HG03439 (cell line): ENCODE measurements around the gene PRG3.
A peak's percentile ranks its signal among the peaks of the same experiment; 100 is the strongest.
"Not testable (repeated sequence)": the region's sequence is repeated elsewhere in the genome, so short reads cannot be mapped to it uniquely, and the experiment has no call there.

Source experiments
- ATAC-seq: cut with Tn5 transposase; IDR thresholded peaks from one replicate; pipeline ENCODE4 v1.9.1; 2021; ENCODE audit warnings: mild to moderate bottlenecking, moderate library complexity; ENCODE audit not compliant: unreplicated experiment

The PRG3 gene

DNA sequence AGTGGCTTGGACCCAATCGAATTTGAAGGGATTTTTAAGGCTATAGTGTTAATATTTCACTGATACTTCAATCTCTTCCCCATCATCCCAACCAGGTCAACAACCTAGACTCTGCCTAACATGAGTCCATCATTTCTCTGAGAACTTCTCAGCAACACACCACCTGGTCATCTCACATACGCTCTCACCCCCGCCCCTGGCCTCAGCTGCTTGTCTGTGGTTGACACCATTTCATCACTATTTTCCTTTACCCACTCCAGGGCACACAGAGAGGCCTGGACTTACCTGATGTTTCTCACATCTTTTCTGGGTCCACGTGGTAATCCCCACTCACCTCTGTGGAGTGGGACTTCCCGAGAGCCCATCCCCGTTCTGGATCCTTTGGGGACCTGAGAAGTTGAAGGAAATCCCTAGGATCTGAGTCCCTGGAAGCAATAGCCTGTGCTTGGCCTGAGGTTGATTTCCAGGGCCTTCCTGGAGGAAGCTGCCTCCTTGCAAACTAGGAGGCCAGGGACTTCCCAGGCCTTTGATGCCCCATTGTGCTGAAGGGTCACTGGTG lies 39.6 kb downstream of the PRG3 start:
- no peak for ATAC-seq

DNA sequence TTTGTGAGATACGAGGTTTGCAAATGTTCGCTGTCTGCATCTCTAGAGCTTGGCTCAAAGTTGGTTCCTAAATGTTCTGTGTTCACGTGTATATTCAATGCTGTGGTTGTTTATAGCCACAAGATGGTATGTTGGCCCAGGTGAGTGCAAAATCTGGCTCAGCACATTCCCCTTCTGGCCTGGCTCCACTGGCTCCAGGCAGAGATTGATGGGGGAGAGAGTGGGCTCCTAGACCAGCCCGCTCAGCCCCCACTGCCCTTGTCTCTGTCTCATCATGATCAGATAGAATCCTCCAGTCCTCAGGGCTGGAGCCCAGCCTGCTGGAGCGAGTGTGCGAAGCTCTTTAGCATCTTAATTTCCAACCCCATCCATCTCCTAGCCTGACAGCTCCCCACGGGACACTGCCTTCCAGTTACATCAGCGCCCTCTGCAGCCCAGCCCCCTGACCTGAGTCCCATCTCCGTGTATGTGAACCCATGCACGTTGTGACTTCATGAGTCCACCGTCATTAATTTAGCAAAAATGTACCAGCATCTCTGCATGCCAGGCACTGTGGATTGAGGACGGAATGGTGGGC lies 40.8 kb downstream of the PRG3 start:
- ATAC-seq = no peak

DNA sequence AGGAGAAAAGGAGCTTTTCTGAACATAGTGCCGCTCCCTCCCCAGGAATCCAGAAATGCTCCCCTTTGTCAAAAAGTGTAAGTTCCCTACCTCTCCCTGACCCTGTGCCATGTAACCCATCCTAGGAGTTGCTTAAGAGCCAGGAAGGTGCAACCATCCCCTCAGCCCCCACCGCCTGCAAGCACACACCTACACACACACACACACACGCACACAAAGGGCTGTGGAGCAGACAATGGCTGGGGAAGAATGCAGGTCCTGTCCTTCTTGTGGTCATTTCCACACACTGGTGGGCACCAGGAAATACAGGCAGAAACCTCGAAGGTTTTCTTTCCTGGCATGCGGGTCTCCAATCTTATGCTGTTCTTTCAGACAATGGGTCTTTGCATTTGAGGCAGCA lies 41.6 kb downstream of the PRG3 start:
- no peak for ATAC-seq

DNA sequence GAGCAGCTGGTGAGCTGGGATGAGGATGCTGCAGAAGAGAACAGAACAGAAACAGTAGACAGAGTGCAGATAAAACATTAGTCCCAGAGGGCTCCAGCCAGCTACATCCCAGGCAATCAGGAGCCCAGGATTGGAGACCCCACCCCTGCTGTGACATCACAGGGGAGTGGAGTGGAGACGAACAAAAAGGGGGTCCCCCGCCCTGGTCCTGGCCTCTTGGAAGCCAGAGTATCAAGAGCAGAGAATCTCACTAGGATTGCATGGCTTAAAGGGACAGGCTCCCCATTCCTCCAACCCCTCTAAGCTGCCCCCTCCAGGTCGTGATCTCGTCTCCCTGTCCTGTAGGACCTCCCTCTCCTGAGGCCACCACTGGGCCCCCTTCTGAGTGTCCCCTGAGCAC lies 42.8 kb downstream of the PRG3 start, which contains the start of gene P2RX3:
P2RX3 (plus strand) TSS at position 211 of the 400 bp plus-strand sequence. CDS start 199 bp downstream, outside the sequence.
- no peak for ATAC-seq

DNA sequence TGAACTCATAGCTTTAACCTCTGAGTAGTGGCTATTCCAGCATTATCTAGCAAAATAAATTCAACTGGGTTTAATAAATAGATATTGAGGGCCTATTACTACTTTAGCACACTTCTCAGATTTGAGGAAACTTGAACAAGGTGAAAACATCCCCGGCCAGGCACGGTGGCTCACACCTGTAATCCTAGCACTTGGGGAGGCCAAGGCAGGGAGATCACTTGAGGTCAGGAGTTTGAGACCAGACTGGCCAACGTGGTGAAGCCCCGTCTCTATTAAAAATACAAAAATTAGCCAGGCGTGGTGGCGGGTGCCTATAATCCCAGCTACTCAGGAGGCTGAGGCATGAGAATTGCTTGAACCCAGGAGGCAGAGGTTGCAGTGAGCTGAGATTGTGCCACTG lies 44.1 kb downstream of the PRG3 start:
- not testable (repeated sequence) for ATAC-seq

DNA sequence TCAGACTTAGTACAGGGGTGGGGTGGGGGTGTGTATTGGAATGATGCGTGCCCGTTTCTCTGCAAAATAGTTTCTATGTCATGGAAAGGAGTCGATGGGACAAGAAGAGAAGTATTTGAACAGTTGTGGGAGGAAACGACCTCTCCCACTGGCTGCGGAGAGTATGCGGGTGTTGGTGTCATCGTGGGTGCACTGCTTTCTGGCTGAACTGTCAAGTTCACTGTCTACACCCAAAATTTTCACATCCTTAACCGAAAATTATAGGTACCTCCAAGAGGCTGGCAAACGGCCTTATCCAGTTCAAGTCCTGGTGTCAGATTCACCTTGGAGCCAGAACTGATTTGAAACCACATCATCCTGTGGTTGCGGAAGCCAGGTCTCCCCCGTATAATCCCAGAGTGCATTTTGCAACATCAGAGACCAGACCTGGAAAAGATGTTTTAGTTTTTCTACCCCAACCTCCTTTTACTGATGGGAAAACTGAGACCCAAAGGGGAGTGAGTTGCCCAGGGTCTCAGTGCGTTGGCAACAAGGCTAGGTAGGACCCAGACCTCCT lies 44.8 kb downstream of the PRG3 start:
- no peak for ATAC-seq

DNA sequence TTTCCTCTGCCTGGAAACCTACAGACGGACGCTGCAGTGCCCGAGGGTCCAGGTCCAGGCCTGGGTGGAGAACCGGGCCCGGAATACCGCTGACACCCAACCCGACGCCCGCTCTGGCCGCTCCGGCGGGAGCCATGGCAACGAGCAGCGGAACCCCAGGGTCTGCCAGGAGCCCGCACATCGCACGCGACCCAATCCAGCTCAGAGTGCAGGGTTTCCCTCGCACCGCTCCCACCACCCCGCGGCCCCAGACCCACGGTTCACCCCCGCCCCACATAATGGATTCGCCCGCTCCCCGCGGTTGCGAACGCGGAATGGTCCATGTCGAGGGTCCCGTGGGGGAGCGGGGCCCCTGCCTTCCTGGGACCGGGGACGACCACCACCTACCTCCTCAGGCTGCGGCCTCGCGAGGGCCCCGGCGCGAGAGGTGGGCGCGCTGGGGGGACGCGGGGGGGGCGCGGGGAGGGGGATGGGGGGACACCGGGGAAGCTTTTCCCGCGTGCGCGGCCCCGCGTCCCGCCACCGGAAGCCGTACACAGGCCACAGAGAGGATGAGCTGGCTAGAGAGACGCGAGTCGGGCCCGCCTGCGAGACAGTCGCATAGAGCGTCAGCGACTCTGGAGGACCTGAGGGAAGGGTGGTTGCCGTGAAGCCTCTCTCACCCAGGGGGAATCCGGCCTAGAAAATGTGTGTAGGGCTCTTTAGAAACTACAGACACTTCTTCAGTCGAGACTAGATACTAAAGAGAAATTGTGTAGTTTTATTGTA lies 45.4 kb downstream of the PRG3 start, which contains the start of gene SSRP1:
SSRP1 (minus strand) TSS at position 550 of the 768 bp plus-strand sequence. CDS start 771 bp downstream, outside the sequence.
- ATAC-seq = peak; percentile 99

DNA sequence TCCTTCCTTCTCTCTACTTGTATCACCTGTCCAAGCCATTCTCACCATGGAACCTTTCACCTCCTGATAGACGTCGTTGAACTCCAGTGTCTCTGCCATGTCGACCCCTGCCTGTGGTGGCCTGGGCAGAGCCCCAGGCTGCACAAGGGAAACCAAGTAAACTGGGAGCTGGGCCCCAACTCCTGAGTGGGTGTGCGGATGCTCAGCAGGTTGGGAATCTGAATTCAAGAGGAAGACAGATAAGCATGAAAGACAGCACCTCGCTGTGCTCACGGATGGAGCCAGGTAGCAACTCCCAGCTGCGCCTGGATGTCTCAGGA lies 46.0 kb downstream of the PRG3 start:
- ATAC-seq = no peak

DNA sequence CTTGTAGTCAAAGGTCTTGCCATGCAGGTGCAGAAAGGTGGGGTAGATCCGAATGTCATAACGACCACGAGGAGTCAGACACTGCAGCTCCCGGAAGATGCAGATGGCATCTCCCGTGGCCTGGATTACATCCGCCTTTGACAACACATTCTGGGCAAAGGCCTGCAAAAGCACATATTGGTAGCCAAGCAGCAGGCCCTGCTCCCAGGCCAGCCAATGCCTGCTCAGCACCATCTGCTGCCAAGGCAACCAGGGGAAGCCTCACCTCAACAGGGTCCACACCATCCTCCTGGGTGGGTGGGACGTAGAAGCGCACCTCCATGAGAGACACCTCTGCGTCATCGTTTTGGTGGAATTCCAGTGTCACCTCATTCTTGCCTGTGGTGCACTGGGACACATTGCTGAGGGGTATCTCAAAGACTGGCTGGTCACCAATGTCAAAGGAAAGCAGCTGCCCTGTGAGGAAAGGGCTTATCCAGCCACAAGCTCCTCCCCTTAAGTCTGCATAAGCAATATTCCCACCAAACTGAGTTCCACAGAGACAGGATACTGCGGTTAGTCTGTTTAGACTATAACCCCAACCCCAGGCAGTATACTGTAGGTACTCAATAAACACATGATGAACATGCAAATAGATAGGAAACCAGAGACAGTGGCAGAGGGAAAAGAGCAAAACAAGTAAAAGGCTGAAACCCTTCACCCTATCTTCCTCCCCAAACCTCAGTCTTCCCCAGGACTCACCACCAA lies 48.1 kb downstream of the PRG3 start:
- ATAC-seq = no peak

DNA sequence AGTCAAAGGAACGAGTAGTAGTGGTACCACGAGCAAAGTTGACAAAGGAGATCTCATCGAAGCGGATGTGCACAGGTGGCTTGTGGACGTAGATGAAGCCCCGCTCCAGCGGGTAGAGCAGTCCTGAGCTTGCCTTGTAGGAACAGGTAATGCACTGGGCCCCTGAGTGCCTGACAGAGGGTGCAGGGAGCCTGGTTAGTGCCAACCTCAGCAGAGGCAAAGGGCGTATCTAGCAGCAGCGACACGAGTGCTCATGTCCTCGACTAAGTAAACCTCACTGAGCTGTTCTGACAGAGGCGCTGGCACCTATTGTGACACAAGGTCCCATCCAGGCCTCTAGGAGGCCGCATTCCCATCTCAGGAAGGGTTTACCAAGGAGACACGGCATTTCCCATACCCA lies 49.2 kb downstream of the PRG3 start:
- no peak for ATAC-seq

DNA sequence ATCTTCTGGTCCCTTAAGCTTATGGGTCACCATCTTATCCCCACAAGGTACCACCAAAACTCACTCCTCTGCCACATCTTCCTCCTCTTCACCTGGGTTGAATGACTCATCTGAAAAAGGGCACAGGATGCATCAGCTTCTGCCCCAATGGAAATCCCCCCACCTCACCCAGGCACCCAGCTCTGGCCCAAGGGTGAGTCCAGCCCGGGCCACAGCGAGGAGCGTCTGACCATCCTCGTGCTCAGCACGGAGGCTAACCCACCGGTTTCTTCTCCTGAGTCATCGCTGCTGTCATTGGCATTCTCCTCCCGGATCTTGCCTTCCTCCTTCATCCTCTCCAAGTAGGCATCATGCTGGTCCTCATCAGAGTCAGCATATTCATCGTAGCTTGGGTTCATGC lies 50.9 kb downstream of the PRG3 start:
- ATAC-seq = no peak

DNA sequence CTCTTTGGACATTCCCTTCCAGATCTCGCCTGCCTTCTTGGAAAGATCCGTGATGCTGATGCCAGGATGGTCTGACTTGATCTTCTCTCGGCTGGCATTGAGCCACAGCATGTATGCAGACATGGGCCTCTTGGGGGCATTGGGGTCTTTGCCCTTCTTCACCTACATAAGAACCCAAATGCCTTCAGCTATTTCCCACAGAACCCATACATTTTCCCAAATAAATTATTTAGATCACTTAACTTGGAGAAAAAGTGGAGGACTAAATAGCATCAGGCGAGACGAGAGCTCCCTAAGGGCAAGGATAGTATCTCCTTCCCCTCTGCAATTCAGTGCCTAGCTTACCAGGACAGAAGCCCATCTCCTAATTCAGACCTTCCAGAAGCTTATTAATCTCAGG lies 53.2 kb downstream of the PRG3 start:
- no peak for ATAC-seq
